ENCODE results near the gene ADAM12. TPM values are rescaled to one million over a fixed set of nuclear protein-coding genes. Genes with fewer than 3 reads are reported as not detected.

ADAM12 gene
- polyA plus RNA-seq, 1 donor from 2014 or later, result 0.09 TPM

GRCh38 chr10:126229686-126230085 lies 158.6 kb downstream of the ADAM12 start:
- no peaks in the 10 kb centered on the region for H3F3A ChIP-seq (ENCODE audit: insufficient read depth, low read length, poor library complexity, severe bottlenecking)
- TF ChIP-seq TAF1 (IDR thresholded peaks at IDR 0.05; ENCODE audit: low read depth) (no peak), MXI1 (conservative IDR thresholded peaks at IDR 0.05; ENCODE audit: poor library complexity, severe bottlenecking) (no peak), RAD21 (conservative IDR thresholded peaks at IDR 0.05) (no peak), EZH2 (IDR thresholded peaks at IDR 0.05; ENCODE audit: borderline replicate concordance, insufficient read depth, low read length, poor library complexity, severe bottlenecking) (no peak), SMC3 (conservative IDR thresholded peaks at IDR 0.05; ENCODE audit: poor library complexity) (no peak), REST (IDR thresholded peaks at IDR 0.05; ENCODE audit: borderline replicate concordance) (no peak), POLR2AphosphoS5 (IDR thresholded peaks at IDR 0.05) (no peak), EP300 (conservative IDR thresholded peaks at IDR 0.05; ENCODE audit: poor library complexity, severe bottlenecking) (no peak)
- TF ChIP-seq, protein P1, sequence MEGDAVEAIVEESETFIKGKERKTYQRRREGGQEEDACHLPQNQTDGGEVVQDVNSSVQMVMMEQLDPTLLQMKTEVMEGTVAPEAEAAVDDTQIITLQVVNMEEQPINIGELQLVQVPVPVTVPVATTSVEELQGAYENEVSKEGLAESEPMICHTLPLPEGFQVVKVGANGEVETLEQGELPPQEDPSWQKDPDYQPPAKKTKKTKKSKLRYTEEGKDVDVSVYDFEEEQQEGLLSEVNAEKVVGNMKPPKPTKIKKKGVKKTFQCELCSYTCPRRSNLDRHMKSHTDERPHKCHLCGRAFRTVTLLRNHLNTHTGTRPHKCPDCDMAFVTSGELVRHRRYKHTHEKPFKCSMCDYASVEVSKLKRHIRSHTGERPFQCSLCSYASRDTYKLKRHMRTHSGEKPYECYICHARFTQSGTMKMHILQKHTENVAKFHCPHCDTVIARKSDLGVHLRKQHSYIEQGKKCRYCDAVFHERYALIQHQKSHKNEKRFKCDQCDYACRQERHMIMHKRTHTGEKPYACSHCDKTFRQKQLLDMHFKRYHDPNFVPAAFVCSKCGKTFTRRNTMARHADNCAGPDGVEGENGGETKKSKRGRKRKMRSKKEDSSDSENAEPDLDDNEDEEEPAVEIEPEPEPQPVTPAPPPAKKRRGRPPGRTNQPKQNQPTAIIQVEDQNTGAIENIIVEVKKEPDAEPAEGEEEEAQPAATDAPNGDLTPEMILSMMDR (IDR thresholded peaks at IDR 0.05; ENCODE audit: poor library complexity, severe bottlenecking), result no peak
- no peaks in the 10 kb centered on the region for H4K20me1 ChIP-seq (ENCODE audit: insufficient read depth)
- no peaks in the 10 kb centered on the region for H3K9me2 ChIP-seq (ENCODE audit: insufficient read depth, low read length)
- H3K27ac ChIP-seq (ENCODE audit: low read length), result no peak overlapping the region
- H3K9me3 ChIP-seq (ENCODE audit: low read length), result no peaks in the 10 kb centered on the region
- H3K36me3 ChIP-seq (ENCODE audit: insufficient read depth, low read length), result no peaks in the 10 kb centered on the region
- no peak overlapping the region for H2AFZ ChIP-seq (ENCODE audit: low read depth, low read length)
- no peaks in the 10 kb centered on the region for H3K27me3 ChIP-seq (ENCODE audit: insufficient read depth, low read depth, low read length)
- no peak overlapping the region for H3K4me3 ChIP-seq (ENCODE audit: low read length)
- H3K4me2 ChIP-seq (ENCODE audit: low read length), result no peak overlapping the region
- H3K9ac ChIP-seq (ENCODE audit: low read length), result no peak overlapping the region
- H3K79me2 ChIP-seq (replicated peaks; ENCODE audit: insufficient read depth, low read length), result no peaks in the 10 kb centered on the region

DNA sequence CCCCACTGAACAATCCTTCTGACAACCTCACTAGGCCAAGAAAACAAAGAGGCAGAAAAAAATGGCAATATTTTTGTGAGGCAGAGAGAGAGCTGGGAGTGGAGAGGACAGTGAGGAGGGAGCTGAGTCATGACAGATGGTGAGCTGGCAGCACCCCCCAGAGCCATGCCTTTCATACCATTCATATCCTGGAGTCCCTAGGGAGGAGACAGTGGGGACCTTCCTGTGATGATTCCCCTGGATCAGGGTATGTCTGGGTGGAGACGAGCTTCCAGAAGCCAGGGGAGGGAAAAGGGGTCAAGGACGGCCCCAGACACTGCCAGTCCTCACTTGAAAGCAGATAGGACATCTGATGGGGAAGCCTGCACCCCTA lies 160.5 kb downstream of the ADAM12 start:
- TF ChIP-seq RAD21 (conservative IDR thresholded peaks at IDR 0.05) (no peak), REST (IDR thresholded peaks at IDR 0.05; ENCODE audit: borderline replicate concordance) (no peak), EZH2 (IDR thresholded peaks at IDR 0.05; ENCODE audit: borderline replicate concordance, insufficient read depth, low read length, poor library complexity, severe bottlenecking) (no peak), TAF1 (IDR thresholded peaks at IDR 0.05; ENCODE audit: low read depth) (no peak)
- Histone ChIP-seq H3K9me3 (ENCODE audit: low read length) (no peaks in the 10 kb centered on the region), H3K9ac (ENCODE audit: low read length) (no peak overlapping the region), H3K36me3 (ENCODE audit: insufficient read depth, low read length) (no peaks in the 10 kb centered on the region), H3K9me2 (ENCODE audit: insufficient read depth, low read length) (no peaks in the 10 kb centered on the region), H3K4me3 (ENCODE audit: low read length) (no peak overlapping the region), H3K4me2 (ENCODE audit: low read length) (no peak overlapping the region), H4K20me1 (ENCODE audit: insufficient read depth) (no peaks in the 10 kb centered on the region), H3K27me3 (ENCODE audit: insufficient read depth, low read depth, low read length) (no peaks in the 10 kb centered on the region), H3F3A (ENCODE audit: insufficient read depth, low read length, poor library complexity, severe bottlenecking) (no peaks in the 10 kb centered on the region), H3K79me2 (replicated peaks; ENCODE audit: insufficient read depth, low read length) (no peaks in the 10 kb centered on the region), H2AFZ (ENCODE audit: low read depth, low read length) (no peak overlapping the region), H3K27ac (ENCODE audit: low read length) (no peak overlapping the region)
